ENCODE measurements around the gene TMEM184A. TPM values are rescaled to one million over a fixed set of nuclear protein-coding genes. Genes with fewer than 3 reads are reported as not detected.
A peak's percentile ranks its signal among the peaks of the same experiment; 100 is the strongest.

TMEM184A gene
- total and polyA plus RNA-seq, 2 of the 13 experiments (the other 11 are each of a cell fraction or from before 2014, with no cell fraction given), result 9.5 to 20.4 TPM

- TF ChIP-seq HOXD1 (CRISPR knock-in tag; IDR thresholded peaks at IDR 0.05) (no peak), ZNF274 (CRISPR knock-in tag; IDR thresholded peaks at IDR 0.05) (peak; percentile 50; the same call in 1 of the 2 replicates), ZNF780A (CRISPR knock-in tag; IDR thresholded peaks at IDR 0.05) (no peak), SMARCC2 (IDR thresholded peaks at IDR 0.05) (no peak), ZNF878 (CRISPR knock-in tag; IDR thresholded peaks at IDR 0.05) (no peak), ZNF616 (CRISPR knock-in tag; IDR thresholded peaks at IDR 0.05; ENCODE audit: low read depth) (no peak), ZBTB38 (CRISPR knock-in tag; IDR thresholded peaks at IDR 0.05) (peak; percentile 68; the same call in 1 of the 2 replicates), NPAS2 (CRISPR knock-in tag; IDR thresholded peaks at IDR 0.05; ENCODE audit: borderline replicate concordance) (no peak), ZNF331 (CRISPR knock-in tag; IDR thresholded peaks at IDR 0.05) (peak; percentile 63; the same call in 1 of the 2 replicates), NBN (conservative IDR thresholded peaks at IDR 0.05) (no peak), ISL2 (CRISPR knock-in tag; IDR thresholded peaks at IDR 0.05) (peak; percentile 82), CBX2 (IDR thresholded peaks at IDR 0.05; ENCODE audit: low read depth, low read length) (no peak), CBX2 (CRISPR knock-in tag; IDR thresholded peaks at IDR 0.05; ENCODE audit: low read depth) (no peak), GTF2F1 (IDR thresholded peaks at IDR 0.05; ENCODE audit: low read length) (no peak), ATM (IDR thresholded peaks at IDR 0.05; ENCODE audit: borderline replicate concordance) (no peak), TCF7 (IDR thresholded peaks at IDR 0.05; ENCODE audit: low read depth) (no peak), NAIF1 (CRISPR knock-in tag; IDR thresholded peaks at IDR 0.05; ENCODE audit: borderline replicate concordance) (no peak), HOXA7 (CRISPR knock-in tag; IDR thresholded peaks at IDR 0.05) (no peak), KAT2B (IDR thresholded peaks at IDR 0.05; ENCODE audit: borderline replicate concordance, low read depth, low read length) (no peak), TRIM24 (CRISPR knock-in tag; IDR thresholded peaks at IDR 0.05) (no peak), TOE1 (CRISPR knock-in tag; IDR thresholded peaks at IDR 0.05) (no peak), YEATS4 (CRISPR knock-in tag; IDR thresholded peaks at IDR 0.05; ENCODE audit: borderline replicate concordance) (peak; percentile 89), ZNF382 (CRISPR knock-in tag; IDR thresholded peaks at IDR 0.05; ENCODE audit: borderline replicate concordance) (no peak), ZSCAN29 (CRISPR knock-in tag; conservative IDR thresholded peaks at IDR 0.05) (no peak)
- TF ChIP-seq, protein P1, sequence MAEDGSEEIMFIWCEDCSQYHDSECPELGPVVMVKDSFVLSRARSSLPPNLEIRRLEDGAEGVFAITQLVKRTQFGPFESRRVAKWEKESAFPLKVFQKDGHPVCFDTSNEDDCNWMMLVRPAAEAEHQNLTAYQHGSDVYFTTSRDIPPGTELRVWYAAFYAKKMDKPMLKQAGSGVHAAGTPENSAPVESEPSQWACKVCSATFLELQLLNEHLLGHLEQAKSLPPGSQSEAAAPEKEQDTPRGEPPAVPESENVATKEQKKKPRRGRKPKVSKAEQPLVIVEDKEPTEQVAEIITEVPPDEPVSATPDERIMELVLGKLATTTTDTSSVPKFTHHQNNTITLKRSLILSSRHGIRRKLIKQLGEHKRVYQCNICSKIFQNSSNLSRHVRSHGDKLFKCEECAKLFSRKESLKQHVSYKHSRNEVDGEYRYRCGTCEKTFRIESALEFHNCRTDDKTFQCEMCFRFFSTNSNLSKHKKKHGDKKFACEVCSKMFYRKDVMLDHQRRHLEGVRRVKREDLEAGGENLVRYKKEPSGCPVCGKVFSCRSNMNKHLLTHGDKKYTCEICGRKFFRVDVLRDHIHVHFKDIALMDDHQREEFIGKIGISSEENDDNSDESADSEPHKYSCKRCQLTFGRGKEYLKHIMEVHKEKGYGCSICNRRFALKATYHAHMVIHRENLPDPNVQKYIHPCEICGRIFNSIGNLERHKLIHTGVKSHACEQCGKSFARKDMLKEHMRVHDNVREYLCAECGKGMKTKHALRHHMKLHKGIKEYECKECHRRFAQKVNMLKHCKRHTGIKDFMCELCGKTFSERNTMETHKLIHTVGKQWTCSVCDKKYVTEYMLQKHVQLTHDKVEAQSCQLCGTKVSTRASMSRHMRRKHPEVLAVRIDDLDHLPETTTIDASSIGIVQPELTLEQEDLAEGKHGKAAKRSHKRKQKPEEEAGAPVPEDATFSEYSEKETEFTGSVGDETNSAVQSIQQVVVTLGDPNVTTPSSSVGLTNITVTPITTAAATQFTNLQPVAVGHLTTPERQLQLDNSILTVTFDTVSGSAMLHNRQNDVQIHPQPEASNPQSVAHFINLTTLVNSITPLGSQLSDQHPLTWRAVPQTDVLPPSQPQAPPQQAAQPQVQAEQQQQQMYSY (CRISPR knock-in tag; IDR thresholded peaks at IDR 0.05), result no peak
- TF ChIP-seq, protein P2, sequence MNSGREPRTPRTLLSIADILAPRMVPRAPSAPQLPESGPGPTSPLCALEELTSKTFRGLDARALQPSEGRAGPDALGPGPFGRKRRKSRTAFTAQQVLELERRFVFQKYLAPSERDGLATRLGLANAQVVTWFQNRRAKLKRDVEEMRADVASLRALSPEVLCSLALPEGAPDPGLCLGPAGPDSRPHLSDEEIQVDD (CRISPR knock-in tag; IDR thresholded peaks at IDR 0.05; ENCODE audit: borderline replicate concordance), result no peak
- TF ChIP-seq, protein P3, sequence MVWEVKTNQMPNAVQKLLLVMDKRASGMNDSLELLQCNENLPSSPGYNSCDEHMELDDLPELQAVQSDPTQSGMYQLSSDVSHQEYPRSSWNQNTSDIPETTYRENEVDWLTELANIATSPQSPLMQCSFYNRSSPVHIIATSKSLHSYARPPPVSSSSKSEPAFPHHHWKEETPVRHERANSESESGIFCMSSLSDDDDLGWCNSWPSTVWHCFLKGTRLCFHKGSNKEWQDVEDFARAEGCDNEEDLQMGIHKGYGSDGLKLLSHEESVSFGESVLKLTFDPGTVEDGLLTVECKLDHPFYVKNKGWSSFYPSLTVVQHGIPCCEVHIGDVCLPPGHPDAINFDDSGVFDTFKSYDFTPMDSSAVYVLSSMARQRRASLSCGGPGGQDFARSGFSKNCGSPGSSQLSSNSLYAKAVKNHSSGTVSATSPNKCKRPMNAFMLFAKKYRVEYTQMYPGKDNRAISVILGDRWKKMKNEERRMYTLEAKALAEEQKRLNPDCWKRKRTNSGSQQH (CRISPR knock-in tag; IDR thresholded peaks at IDR 0.05; ENCODE audit: low read depth), result no peak
Measured at GRCh38 chr7:1503816-1504775, 51.9 kb downstream of the TMEM184A start, which contains the start of gene INTS1 (continued).

Measured in HepG2 (cell line).